Stimulated activated CD4-positive, alpha-beta T cell treated with anti-CD3 and anti-CD28 coated beads, TNF-alpha, amount 100 ng/mL, for 4 hours (primary cell): ENCODE measurements around the gene SMIM38.

Source experiments
- DNase-seq, 3 experiments: peaks; one replicate each; pipeline ENCODE4 v3.0.0-alpha.2; 2020; ENCODE audit warnings: low read depth in 3 of 3

Gene SMIM38

GRCh38 chr11:69180726-69181125 is 25.0 kb downstream of the SMIM38 start:
- DNase-seq, result no peak

- no peak for DNase-seq
Measured at GRCh38 chr11:69183613-69184012, 27.9 kb downstream of the SMIM38 start.

DNA sequence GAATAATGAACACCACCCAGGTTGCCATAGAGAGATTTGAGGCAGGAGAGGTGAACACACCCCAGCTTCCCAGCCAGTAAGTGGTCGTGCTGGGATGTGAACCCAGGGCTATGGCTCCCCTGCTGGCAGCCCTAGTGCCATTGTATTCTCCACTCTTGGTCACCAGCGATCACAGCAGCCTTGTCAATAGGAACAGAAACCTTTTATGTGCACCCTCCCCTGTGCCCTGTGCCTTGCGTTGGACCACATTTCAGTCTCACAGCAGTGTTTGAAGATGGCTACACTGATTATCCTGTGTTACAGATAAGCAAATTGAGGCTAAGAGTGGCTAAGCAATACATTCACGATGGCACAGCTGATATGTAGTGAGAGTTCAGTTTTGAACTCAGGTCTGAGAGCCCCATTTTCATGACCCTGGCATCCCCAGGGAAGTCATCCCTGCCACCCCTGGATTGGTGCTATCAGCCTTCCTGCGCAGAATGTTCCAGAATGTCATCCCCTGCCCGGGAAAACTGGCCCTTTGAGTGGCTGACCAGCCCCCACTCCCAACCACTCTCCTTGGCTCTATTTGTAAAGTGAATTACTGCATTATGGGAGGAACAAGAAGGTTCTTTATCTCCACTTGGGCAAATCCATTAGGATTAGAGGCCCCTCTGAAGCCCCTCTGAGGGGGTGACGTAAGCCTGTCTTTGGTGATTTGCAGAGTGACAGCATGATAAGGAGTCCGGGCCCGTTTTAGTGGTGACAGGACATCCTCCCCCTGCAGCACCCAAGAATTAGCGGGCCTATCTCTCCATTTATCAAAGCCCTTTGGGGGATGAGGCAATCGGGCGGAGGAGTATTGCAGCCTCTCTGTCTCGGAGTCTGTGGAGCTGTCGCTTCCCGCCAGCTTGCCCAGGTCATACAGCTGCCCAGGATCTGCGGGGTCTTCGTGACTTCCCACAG is 30.9 kb downstream of the SMIM38 start:
- DNase-seq, result no peak

GRCh38 chr11:69187540-69188065 is 31.9 kb downstream of the SMIM38 start:
- DNase-seq, result no peak

DNA sequence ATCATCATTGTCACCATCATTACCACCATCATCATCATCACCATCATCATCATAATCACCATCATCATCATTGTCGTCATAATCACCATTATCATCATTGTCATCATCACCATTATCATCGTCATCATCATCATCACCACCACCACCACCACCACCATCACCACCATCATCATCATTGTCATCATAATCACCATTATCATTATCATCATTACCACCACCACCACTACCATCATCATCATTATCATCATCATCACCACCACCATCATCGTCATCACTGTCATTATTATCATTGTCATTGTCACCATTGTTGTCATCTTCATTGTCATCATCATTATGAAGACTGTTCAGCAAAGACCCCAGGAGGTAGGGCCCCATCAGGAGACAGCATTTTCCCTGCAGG is 33.3 kb downstream of the SMIM38 start:
- no peak for DNase-seq

- no peak for DNase-seq
Measured at GRCh38 chr11:69190796-69191536, 35.2 kb downstream of the SMIM38 start.

- no peak for DNase-seq
Measured at GRCh38 chr11:69192301-69192721, 36.6 kb downstream of the SMIM38 start.

GRCh38 chr11:69193151-69193550 is 37.4 kb downstream of the SMIM38 start:
- no peak for DNase-seq

DNA sequence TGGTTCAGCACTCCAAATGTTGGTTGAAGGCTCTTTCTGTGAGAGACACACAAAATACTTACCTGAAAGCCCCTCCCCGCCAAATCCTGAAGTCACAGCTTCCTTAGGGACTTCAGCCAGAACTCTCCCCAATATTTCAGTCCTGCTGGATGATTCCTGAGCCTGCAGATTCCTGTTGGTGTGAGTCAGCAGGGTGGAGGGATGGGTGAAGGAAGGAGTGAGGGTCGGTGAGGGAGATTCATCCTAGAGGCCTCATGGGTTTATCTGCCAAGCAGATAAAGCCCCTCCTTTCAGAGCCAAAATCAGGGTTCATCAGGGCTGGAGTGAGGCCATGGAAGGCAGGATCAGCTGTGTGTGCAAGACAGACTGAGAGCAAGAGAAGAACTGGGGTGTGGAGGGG is 37.9 kb downstream of the SMIM38 start:
- no peak for DNase-seq

GRCh38 chr11:69194396-69194795 is 38.7 kb downstream of the SMIM38 start:
- DNase-seq, result no peak

GRCh38 chr11:69194956-69195355 is 39.2 kb downstream of the SMIM38 start:
- no peak for DNase-seq

GRCh38 chr11:69195824-69196782 is 40.4 kb downstream of the SMIM38 start:
- DNase-seq, result no peak

DNA sequence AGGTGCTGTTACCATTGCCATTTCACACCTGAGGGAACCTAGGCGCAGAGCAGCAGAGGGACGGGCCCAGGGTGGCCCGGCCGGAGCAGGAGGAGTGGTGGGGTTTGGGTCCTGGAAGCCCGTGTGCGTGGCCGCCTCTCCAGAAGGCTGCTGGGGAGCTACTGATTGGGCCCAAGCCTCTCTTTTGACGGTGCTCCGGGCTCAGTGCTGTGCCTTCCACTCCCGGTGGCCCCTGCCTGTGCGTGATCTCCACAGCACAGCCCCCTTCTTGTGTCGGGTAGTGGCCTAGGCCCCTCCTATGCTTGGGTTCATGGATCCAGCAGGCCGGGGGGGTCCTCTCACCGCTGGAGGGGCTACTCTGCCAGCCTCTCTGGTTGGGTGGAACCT is 41.0 kb downstream of the SMIM38 start:
- no peak for DNase-seq

GRCh38 chr11:69198891-69199582 is 43.3 kb downstream of the SMIM38 start:
- no peak for DNase-seq

DNA sequence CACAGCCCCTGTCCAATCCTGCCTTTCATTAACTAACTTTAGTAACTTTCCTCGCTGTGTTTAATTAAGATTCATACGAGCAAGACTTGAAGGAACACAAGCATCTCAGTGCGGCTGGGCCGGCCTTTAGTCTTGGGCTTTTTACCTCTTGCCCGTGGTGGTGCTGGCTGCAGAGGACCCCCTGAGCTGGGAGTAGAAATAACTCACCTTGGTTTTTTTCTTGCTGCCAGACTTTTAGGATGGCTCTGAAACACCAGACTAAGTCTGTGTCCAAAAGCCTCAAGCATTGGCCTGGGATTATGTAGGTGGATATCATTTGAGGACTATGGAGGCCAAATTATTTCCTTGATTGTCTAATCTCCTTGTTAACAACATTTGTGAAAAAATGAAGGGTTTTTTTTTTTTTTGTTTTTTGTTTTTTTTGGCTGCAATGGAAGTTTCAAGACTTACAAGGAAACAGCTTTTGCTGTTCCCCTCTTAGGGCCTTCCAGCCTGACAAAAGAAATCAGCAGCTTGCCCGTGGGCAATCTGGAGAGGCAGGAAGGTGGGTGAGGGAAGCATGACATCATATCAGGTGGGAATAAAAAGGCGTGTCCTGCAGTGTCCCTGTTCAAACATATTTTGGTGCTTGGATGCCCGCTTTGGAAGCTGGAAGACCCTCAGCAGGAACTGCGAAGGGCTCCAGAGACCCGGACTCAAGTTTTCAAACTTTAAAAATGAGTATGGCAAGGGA is 44.0 kb downstream of the SMIM38 start:
- DNase-seq, result no peak

- DNase-seq, result no peak
Measured at GRCh38 chr11:69200331-69201065, 44.8 kb downstream of the SMIM38 start.

DNA sequence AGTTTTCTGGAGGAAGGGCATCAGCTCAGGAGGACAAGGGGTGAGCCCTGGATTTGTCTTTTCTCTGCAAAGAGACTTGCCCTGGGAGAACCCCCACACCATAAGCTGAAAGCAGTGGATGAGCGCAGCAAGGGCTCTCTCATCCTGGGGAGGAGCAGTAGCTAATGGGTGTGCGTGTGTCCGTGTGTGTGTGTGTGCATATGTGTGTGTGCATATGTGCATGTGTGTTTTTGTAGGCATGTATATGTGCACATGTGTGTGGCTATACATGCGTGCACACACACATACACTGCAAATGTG is 45.3 kb downstream of the SMIM38 start:
- DNase-seq, result no peak

GRCh38 chr11:69201764-69202370 is 46.1 kb downstream of the SMIM38 start:
- no peak for DNase-seq

GRCh38 chr11:69202511-69203221 is 46.9 kb downstream of the SMIM38 start:
- no peak for DNase-seq
